Endodermal cell (in vitro differentiated cells): Measurements from ENCODE around the gene DCAF4L1. TPM values are rescaled to one million over a fixed set of nuclear protein-coding genes. Genes with fewer than 3 reads are reported as not detected.

Experiments used
- DNase-seq: peaks from one replicate; pipeline ENCODE4 v3.0.0-alpha.2; 2017
- H3K27ac ChIP-seq: 2 replicates; pipeline ENCODE4 v1.5.1; 2013; ENCODE audit warnings: mild to moderate bottlenecking, low read depth, low read length, moderate library complexity
- H3K27me3 ChIP-seq: 2 replicates; pipeline ENCODE4 v1.6.1; 2013; ENCODE audit warnings: mild to moderate bottlenecking, low read length, moderate library complexity; ENCODE audit not compliant: insufficient read depth, control insufficient read depth, poor library complexity, severe bottlenecking
- H3K36me3 ChIP-seq: 2 replicates; pipeline ENCODE4 v1.7.0; 2013; ENCODE audit warnings: mild to moderate bottlenecking, low read length, moderate library complexity; ENCODE audit not compliant: control insufficient read depth, insufficient read depth
- H3K4me1 ChIP-seq: one replicate; pipeline ENCODE4 v1.7.0; 2013; ENCODE audit warnings: low read length; ENCODE audit not compliant: control insufficient read depth, insufficient read depth
- H3K4me3 ChIP-seq: 2 replicates; pipeline ENCODE4 v1.5.1; 2013; ENCODE audit warnings: mild to moderate bottlenecking, low read length, moderate library complexity
- H3K9ac ChIP-seq: 2 replicates; pipeline ENCODE4 v1.6.1; 2013; ENCODE audit warnings: mild to moderate bottlenecking, low read length, moderate library complexity; ENCODE audit not compliant: poor library complexity, severe bottlenecking; ENCODE audit errors: extremely low read depth
- H3K9me3 ChIP-seq: 2 replicates; pipeline ENCODE4 v1.6.1; 2013; ENCODE audit warnings: mild to moderate bottlenecking, low read length, moderate library complexity; ENCODE audit not compliant: control insufficient read depth
- H3K27ac Mint-ChIP-seq: 2 replicates; pipeline ENCODE4 v1.8.0; 2020; ENCODE audit warnings: mixed read lengths
- H3K27me3 Mint-ChIP-seq: 2 replicates; pipeline ENCODE4 v1.8.0; 2021; ENCODE audit warnings: mild to moderate bottlenecking, mixed read lengths; ENCODE audit not compliant: insufficient read depth
- H3K36me3 Mint-ChIP-seq: 2 replicates; pipeline ENCODE4 v1.8.0; 2020; ENCODE audit warnings: low read depth, mixed read lengths
- H3K4me1 Mint-ChIP-seq: 2 replicates; pipeline ENCODE4 v1.8.0; 2020; ENCODE audit warnings: mixed read lengths
- H3K4me3 Mint-ChIP-seq: 2 replicates; pipeline ENCODE4 v1.8.0; 2020; ENCODE audit warnings: mild to moderate bottlenecking, moderate library complexity, mixed read lengths
- H3K9me3 Mint-ChIP-seq: 2 replicates; pipeline ENCODE4 v1.8.0; 2020; ENCODE audit warnings: mild to moderate bottlenecking, mixed read lengths
- CTCF ChIP-seq: fragments of 200-600 bp; sonication (generic); conservative IDR thresholded peaks from 2 replicates; pipeline ENCODE4 v1.5.0; 2021; ENCODE audit warnings: antibody characterized with exemption, mild to moderate bottlenecking
- WGBS, 2 experiments: methylation state at CpG; one replicate each; pipeline versions ENCODE4 v1.1.5 to v1.1.7; 2013; ENCODE audit warnings: missing lambda C conversion rate in 2 of 2, mixed read lengths in 1 of 2; ENCODE audit not compliant: insufficient coverage in 1 of 2, insufficient read length in 1 of 2; 5-methylcytosine and 5-hydroxymethylcytosine counted together
- total RNA-seq, 2 donors: library from RNA; stranded (reverse); fragmentation: NEBNext Ultra II Directional in 1 of 2; extraction: Animal tissue kit (Norgen Biotek cat#: 25700) in 1 of 2; gene quantifications; 2 replicates in 1 of 2; 3 replicates in 1 of 2; pipeline ENCODE4 v1.2.1, GENCODE V29; 2021

Gene DCAF4L1
- total RNA-seq, 2 donors from 2014 or later, result 0.15 to 0.18 TPM

GRCh38 chr4:41963105-41963504 is 18.5 kb upstream of the DCAF4L1 start:
- WGBS, 2 experiments, result 97% methylated on average over 4 of the region's 4 CpGs; no CpG with 5 or more reads in 1 of the 2 experiments
- Histone ChIP-seq H3K4me1 (no peaks in the 10 kb centered on the region), H3K4me3 (no peak overlapping the region), H3K27me3 (no peaks in the 10 kb centered on the region), H3K27ac (no peak overlapping the region), H3K36me3 (no peaks in the 10 kb centered on the region), H3K9ac (no peak overlapping the region), H3K9me3 (no peaks in the 10 kb centered on the region)
- DNase-seq, result no peak
- H3K9me3 Mint-ChIP-seq, result peaks cover under 1% of the 10 kb centered on the region
- no peaks in the 10 kb centered on the region for H3K27me3 Mint-ChIP-seq
- no peak overlapping the region for H3K4me3 Mint-ChIP-seq
- no peaks in the 10 kb centered on the region for H3K4me1 Mint-ChIP-seq
- peaks cover under 1% of the 10 kb centered on the region for H3K36me3 Mint-ChIP-seq
- H3K27ac Mint-ChIP-seq, result no peak overlapping the region
- peak; percentile 75 for TF ChIP-seq CTCF

GRCh38 chr4:41964401-41964800 is 17.2 kb upstream of the DCAF4L1 start:
- H3K27me3 ChIP-seq, result no peaks in the 10 kb centered on the region
- Mint-ChIP-seq H3K27ac (no peak overlapping the region), H3K9me3 (peaks cover 13% of the 10 kb centered on the region), H3K36me3 (peaks cover 4% of the 10 kb centered on the region), H3K27me3 (no peaks in the 10 kb centered on the region), H3K4me1 (no peaks in the 10 kb centered on the region), H3K4me3 (no peak overlapping the region)
- TF ChIP-seq CTCF, result no peak
- no peak overlapping the region for H3K9ac ChIP-seq
- H3K4me1 ChIP-seq, result no peaks in the 10 kb centered on the region
- no peaks in the 10 kb centered on the region for H3K36me3 ChIP-seq
- WGBS, 2 experiments, result no CpG with 5 or more reads among the region's 1 CpG
- no peak for DNase-seq
- H3K27ac ChIP-seq, result no peak overlapping the region
- no peak overlapping the region for H3K4me3 ChIP-seq
- H3K9me3 ChIP-seq, result no peaks in the 10 kb centered on the region

- H3K36me3 Mint-ChIP-seq, result peaks cover 4% of the 10 kb centered on the region
- no peaks in the 10 kb centered on the region for H3K4me1 Mint-ChIP-seq
- Histone ChIP-seq H3K9ac (no peak overlapping the region), H3K27me3 (no peaks in the 10 kb centered on the region), H3K36me3 (no peaks in the 10 kb centered on the region), H3K4me1 (no peaks in the 10 kb centered on the region), H3K9me3 (no peaks in the 10 kb centered on the region), H3K4me3 (no peak overlapping the region), H3K27ac (no peak overlapping the region)
- peaks cover 26% of the 10 kb centered on the region for H3K9me3 Mint-ChIP-seq
- TF ChIP-seq CTCF, result no peak
- 92 to 98% methylated on average over 2 of the region's 2 CpGs for whole genome bisulfite sequencing, 2 experiments
- H3K27me3 Mint-ChIP-seq, result no peaks in the 10 kb centered on the region
- DNase-seq, result no peak
- H3K27ac Mint-ChIP-seq, result no peak overlapping the region
- no peak overlapping the region for H3K4me3 Mint-ChIP-seq
Measured at GRCh38 chr4:41967392-41967791, 14.2 kb upstream of the DCAF4L1 start.
